Glutamatergic neuron (in vitro differentiated cells): Measurements from ENCODE around the gene PAX3. TPM values are rescaled to one million over a fixed set of nuclear protein-coding genes. Genes with fewer than 3 reads are reported as not detected.
A peak's percentile ranks its signal among the peaks of the same experiment; 100 is the strongest.

Experiments used
- DNase-seq: peaks from one replicate; pipeline ENCODE4 v3.0.0; 2022
- H3K27ac Mint-ChIP-seq: one replicate; pipeline ENCODE4 v1.8.0; 2020; ENCODE audit warnings: mild to moderate bottlenecking, mixed read lengths, inconsistent platforms; ENCODE audit not compliant: unreplicated experiment
- H3K27me3 Mint-ChIP-seq: one replicate; pipeline ENCODE4 v1.8.0; 2020; ENCODE audit warnings: mild to moderate bottlenecking, moderate library complexity, mixed read lengths, inconsistent platforms; ENCODE audit not compliant: unreplicated experiment
- H3K36me3 Mint-ChIP-seq: one replicate; pipeline ENCODE4 v1.8.0; 2020; ENCODE audit warnings: mild to moderate bottlenecking, mixed read lengths, inconsistent platforms; ENCODE audit not compliant: unreplicated experiment
- H3K4me1 Mint-ChIP-seq: one replicate; pipeline ENCODE4 v1.8.0; 2020; ENCODE audit warnings: mild to moderate bottlenecking, low read depth, mixed read lengths, inconsistent platforms; ENCODE audit not compliant: unreplicated experiment
- H3K4me3 Mint-ChIP-seq: one replicate; pipeline ENCODE4 v1.8.0; 2020; ENCODE audit warnings: mild to moderate bottlenecking, mixed read lengths, inconsistent platforms; ENCODE audit not compliant: unreplicated experiment
- H3K9me3 Mint-ChIP-seq: one replicate; pipeline ENCODE4 v1.8.0; 2020; ENCODE audit warnings: mild to moderate bottlenecking, moderate library complexity, mixed read lengths, inconsistent platforms; ENCODE audit not compliant: unreplicated experiment
- total RNA-seq: library from RNA; stranded (reverse); fragmentation: NEBNext Ultra II Directional; extraction: Animal tissue kit (Norgen Biotek cat#: 25700); gene quantifications from one replicate; pipeline ENCODE4 v1.2.1, GENCODE V29; 2021; ENCODE audit not compliant: unreplicated experiment
- TF ChIP-seq, protein P1 (sequence below): fragments of 200-600 bp; sonication (generic); IDR thresholded peaks from one replicate; pipeline ENCODE4 v1.5.0; 2021; ENCODE audit not compliant: partially characterized antibody, unreplicated experiment

Gene PAX3
- total RNA-seq, 1 donor from 2014 or later = 31.2 TPM

DNA sequence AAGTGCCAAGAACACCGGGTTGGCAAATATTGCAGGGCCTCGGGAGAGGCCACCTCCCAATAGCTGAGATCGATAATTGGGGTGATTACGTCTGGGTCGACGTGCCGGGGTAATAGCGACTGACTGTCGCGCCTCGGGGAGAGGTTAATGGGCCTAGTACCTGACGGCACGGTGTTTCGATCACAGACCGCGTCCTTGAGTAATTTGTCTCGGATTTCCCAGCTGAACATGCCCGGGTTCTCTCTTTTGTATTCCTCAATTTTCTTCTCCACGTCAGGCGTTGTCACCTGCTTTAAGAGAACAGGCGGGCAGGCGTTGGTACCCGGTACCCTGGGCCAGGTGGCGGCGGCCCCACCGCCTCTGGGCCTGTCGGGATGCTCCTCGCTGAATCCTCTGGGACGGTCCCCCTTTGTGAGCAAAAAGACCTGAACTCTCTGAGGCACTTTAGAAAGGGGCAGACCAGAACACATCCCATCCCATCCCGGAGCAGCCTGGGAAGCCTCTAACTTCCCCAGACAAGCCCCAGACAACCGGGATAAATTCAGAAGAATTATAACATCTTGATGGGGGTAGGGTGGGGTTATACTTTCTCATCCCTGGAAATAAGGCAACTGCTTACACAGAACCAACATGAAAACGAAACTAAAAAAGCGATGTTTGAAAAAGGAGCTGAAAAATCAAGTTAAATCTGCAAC is 3.3 kb downstream of the PAX3 start:
- Mint-ChIP-seq H3K9me3 (peaks cover 12% of the 10 kb centered on the region), H3K36me3 (peaks cover 7% of the 10 kb centered on the region), H3K27ac (no peak overlapping the region), H3K4me1 (peaks cover 9% of the 10 kb centered on the region), H3K27me3 (peaks cover 52% of the 10 kb centered on the region), H3K4me3 (peak overlapping the region; percentile 85)
- TF ChIP-seq, protein P1, sequence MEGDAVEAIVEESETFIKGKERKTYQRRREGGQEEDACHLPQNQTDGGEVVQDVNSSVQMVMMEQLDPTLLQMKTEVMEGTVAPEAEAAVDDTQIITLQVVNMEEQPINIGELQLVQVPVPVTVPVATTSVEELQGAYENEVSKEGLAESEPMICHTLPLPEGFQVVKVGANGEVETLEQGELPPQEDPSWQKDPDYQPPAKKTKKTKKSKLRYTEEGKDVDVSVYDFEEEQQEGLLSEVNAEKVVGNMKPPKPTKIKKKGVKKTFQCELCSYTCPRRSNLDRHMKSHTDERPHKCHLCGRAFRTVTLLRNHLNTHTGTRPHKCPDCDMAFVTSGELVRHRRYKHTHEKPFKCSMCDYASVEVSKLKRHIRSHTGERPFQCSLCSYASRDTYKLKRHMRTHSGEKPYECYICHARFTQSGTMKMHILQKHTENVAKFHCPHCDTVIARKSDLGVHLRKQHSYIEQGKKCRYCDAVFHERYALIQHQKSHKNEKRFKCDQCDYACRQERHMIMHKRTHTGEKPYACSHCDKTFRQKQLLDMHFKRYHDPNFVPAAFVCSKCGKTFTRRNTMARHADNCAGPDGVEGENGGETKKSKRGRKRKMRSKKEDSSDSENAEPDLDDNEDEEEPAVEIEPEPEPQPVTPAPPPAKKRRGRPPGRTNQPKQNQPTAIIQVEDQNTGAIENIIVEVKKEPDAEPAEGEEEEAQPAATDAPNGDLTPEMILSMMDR = no peak
- DNase-seq = no peak

DNA sequence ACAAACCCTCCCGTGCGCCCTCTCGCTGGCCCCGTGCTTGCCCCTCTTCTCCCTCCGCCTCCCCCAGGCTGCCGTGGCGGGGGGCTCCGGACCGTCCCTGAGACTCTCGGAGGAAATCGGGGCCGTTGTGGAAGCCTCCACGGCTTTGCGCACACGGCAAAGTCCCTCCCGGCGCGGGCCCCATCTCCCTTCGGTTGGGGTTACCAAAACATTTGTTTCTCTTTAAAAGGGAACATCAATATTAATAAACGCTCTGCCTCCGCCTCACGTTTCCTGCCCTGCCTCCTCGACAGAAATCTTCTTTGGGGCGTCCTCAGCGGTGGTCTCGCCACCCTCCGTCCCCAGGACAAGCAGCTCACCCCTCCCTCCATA is 3.8 kb downstream of the PAX3 start:
- H3K4me3 Mint-ChIP-seq = peak overlapping the region; percentile 85
- TF ChIP-seq, protein P1 = no peak
- peaks cover 7% of the 10 kb centered on the region for H3K36me3 Mint-ChIP-seq
- DNase-seq = no peak
- peaks cover 15% of the 10 kb centered on the region for H3K9me3 Mint-ChIP-seq
- no peak overlapping the region for H3K27ac Mint-ChIP-seq
- H3K27me3 Mint-ChIP-seq = peaks cover 50% of the 10 kb centered on the region
- H3K4me1 Mint-ChIP-seq = peaks cover 12% of the 10 kb centered on the region

DNA sequence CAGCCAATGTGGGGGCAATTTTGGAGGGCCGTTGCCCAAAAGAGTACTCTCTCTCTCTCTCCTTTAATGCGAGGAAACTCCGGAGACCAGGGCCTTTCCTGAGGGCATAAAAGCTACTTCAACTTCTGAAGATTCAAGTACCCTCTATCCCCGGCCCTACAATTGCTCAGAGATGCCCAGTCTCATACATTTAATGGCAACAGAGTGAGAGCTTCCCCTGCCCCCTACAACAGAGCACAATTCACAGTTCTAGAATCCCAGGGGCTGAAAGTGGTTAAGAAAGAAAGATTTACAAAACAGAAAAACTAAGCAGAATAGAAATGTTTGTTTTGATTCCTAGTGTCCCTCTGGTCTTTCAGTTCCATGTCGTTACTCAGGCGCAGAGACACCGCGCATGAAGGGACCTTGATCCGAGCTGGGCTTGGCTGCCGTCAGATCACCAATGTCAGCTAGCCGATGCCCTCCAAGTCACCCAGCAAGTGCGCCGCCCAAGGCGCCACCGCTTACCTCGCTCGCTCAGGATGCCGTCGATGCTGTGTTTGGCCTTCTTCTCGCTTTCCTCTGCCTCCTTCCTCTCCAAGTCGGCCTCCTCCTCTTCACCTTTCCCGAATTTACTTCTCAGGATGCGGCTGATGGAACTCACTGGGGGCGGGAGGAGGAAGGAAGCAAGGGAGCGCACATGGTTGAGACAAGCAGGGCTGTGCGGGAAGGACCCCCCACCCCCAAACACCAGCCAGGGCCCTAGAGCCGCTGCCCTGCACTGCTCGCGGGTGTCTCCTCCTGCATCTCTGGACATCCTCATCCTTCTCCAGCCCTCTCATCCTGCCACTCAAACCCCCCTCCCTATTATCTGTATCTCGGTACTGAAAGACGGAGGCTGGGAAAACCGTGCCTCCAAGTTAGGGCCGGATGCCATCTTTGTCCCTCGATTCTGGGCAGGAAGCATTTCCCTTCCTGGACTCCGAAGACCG is 4.9 kb downstream of the PAX3 start:
- Mint-ChIP-seq H3K4me1 (peaks cover 15% of the 10 kb centered on the region), H3K36me3 (peaks cover under 1% of the 10 kb centered on the region), H3K9me3 (peaks cover 11% of the 10 kb centered on the region), H3K27ac (no peak overlapping the region), H3K4me3 (peak overlapping the region; percentile 74), H3K27me3 (peaks cover 47% of the 10 kb centered on the region)
- TF ChIP-seq, protein P1 = no peak
- no peak for DNase-seq

DNA sequence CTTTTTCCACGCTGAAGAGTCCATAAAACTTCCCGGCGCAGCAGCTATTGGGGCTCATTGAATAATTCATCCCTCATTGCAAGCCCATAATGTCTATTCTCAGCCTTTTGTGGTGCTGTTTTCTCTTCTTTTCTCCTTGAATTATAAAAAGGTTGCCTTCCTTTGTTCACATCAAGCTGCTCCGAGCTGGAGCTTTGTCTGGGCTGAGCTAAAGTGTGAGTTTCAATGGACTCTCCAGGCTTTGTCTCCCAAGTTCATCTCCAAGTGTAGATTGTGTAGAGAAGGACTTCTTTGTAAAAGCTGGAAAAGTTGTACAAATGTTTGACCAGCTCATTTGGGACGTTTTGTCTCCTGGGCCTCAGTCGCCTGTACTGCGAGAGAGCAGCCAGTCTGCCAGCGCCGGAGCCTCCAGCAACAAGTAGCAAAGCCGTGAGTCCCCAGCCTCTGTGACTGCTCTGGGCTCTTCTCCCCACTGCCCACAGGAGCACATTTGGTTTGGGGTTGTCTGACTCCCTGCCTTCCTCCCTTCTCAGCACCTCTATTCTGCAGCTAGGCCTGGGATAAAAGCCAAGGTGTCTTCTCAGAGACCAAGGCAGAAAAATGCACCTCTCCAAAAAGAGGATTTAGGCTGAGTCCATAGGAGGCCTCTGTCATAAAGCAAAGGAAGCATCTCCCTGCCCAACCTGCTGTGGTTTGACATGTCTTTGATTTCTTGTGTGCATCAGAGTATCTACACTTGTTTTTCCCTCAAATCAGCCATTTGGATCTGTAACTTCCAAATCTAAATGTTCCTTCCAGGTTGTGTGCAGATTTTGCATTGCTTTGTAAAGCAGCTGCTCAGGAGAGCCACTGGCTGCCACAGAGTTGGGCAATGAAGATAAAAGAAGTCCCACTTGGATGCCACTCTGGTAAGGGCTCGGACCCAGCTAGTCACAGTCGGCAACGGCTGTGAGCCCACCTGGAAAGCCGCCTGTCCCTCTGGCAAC is 6.4 kb downstream of the PAX3 start:
- no peak overlapping the region for H3K27ac Mint-ChIP-seq
- peaks cover 14% of the 10 kb centered on the region for H3K9me3 Mint-ChIP-seq
- peaks cover 17% of the 10 kb centered on the region for H3K4me1 Mint-ChIP-seq
- DNase-seq = no peak
- TF ChIP-seq, protein P1 = no peak
- peaks cover 47% of the 10 kb centered on the region for H3K27me3 Mint-ChIP-seq
- H3K4me3 Mint-ChIP-seq = peak overlapping the region; percentile 74
- H3K36me3 Mint-ChIP-seq = no peaks in the 10 kb centered on the region
